Measurements from ENCODE around the gene PHKB.
"Not testable (repeated sequence)": the region's sequence is repeated elsewhere in the genome, so short reads cannot be mapped to it uniquely, and the experiment has no call there.

PHKB gene

DNA sequence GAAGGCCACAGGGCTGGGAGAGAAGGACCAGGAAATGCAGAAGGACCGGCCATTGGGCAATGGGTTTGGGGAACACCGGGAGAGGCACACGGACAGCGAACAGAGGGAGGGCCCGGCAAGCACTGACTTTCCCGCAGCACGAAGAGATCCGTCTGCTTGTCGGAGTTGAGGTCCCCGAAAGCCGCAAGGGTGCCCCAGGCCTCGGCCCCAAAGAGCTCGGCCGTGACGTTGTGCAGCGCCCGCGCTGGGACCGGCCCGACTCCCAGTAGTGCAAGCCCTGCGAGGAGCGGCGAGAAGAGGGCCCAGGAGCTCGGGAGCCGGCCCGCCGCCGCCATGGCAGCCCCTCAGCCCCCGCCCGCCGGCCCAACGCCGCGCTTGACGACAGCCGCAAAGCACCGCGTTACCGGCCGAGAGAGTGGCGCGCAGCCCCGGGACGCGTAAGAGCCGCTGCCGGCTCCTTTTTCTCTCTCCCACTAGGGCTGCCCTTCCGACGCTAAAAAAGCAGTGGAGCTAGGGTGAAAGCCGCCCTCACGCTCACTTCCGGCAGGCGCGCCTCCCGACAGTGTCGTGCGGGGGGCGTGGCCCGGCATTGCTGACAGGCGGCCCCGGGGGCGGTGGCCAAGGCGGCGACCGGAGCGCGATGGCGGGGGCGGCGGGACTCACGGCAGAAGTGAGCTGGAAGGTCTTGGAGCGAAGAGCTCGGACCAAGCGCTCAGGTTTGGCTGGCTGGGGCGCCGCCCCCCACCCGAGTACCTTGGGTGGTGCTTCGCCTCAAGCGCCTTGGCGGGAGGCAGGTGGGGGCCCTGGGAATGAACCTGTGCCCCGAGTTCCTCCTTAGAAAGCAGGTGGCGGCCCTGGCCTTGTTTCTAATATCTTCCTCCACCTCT is at the start of gene PHKB, which contains the start of gene ITFG1:
Gene PHKB, plus strand, starts transcription at position 621 of the 887 bp plus-strand sequence. Its CDS starts 20 bp downstream, at position 641.
Gene ITFG1, minus strand, starts transcription at position 353 of the 887 bp plus-strand sequence. Its CDS starts 18 bp downstream, at position 335.
- DNase-seq = peak; percentile 93

GRCh38 chr16:47413041-47413440 is 48.1 kb upstream of the PHKB start:
- no peak for DNase-seq

DNA sequence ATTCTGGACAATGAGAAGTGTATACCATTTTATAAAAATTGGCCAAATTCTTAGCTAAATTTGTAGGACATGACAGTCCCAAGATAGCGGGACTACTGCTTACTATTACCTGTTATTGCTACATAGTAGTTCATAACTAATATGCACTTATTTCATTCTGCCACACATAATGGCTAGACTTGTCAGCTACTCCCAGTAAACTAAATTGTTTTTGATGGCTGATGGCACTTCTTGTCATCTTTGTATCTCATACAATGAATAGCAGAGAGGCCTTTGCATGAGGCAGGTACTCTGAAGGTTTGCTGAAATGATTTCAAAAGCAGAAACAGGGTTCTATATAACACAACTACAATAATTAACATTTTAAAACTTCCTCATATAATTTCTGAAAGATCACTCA is 44.3 kb upstream of the PHKB start:
- no peak for DNase-seq

DNA sequence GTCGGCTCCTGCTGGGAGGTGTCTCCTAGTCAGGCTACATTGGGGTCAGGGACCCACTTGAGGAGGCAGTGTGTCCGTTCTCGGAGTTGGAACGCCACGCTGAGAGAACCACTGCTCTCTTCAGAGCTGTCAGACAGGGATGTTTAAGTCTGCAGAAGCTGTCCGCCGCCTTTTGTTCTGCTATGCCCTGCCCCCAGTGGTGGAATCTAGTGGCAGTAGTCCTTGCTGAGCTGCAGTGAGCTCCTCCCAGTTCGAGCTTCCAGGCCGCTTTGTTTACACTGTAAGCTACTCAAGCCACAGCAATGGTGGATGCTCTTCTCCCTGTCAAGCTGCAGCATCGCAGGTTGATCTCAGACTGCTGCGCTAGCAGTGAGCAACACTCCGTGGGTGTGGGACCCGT is 36.3 kb upstream of the PHKB start:
- no peak for DNase-seq

- DNase-seq = no peak
Observed at GRCh38 chr16:47426806-47427205, 34.3 kb upstream of the PHKB start.

GRCh38 chr16:47431960-47432359 is 29.2 kb upstream of the PHKB start:
- DNase-seq = no peak

DNA sequence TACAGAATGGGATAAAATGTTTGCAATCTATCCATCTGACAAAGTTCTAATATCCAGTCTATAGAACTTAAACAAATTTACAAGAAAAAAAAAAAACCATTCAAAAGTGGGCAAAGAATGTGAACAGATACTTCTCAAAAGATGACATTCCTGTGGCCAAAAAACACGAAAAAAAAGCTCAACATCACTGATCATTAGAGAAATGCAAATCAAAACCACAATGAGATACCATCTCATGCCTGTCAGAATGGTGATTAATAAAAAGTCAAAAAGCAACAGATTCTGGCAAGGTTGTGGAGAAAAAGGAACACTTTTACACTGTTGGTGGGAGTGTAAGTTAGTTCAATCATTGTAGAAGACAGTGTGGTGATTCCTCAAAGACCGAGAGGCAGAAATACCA is 26.9 kb upstream of the PHKB start:
- not testable (repeated sequence) for DNase-seq

GRCh38 chr16:47440066-47440465 is 21.1 kb upstream of the PHKB start:
- DNase-seq = not testable (repeated sequence)

DNA sequence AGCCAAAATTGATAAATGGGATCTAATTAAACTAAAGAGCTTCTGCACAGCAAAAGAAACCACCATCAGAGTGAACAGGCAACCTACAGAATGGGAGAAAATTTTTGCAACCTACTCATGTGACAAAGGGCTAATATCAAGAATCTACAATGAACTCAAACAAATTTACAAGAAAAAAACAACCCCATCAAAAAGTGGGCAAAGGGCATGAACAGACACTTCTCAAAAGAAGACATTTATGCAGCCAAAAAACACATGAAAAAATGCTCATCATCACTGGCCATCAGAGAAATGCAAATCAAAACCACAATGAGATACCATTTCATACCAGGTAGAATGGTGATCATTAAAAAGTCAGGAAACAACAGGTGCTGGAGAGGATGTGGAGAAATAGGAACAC is 18.2 kb upstream of the PHKB start:
- DNase-seq = not testable (repeated sequence)

DNA sequence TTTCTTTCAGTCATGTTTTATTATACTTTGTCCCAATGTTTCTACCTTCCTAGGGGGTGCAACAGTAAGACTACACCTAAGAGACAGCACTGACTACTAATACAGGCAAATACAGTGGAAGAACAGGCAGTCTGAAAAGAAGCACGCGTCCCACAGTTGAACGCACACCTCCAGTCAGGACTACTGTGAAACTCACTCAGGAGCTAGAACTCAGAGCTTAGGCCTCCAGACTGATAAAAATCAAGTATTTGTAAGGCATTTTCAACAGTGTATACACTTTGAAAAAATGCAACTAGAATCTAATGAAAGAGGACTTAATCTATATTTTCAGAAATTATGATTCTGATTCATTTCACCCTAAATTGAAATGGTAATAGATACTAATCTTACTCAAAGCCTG is 14.7 kb upstream of the PHKB start:
- no peak for DNase-seq

GRCh38 chr16:47448830-47449575 is 12.1 kb upstream of the PHKB start:
- DNase-seq = no peak

DNA sequence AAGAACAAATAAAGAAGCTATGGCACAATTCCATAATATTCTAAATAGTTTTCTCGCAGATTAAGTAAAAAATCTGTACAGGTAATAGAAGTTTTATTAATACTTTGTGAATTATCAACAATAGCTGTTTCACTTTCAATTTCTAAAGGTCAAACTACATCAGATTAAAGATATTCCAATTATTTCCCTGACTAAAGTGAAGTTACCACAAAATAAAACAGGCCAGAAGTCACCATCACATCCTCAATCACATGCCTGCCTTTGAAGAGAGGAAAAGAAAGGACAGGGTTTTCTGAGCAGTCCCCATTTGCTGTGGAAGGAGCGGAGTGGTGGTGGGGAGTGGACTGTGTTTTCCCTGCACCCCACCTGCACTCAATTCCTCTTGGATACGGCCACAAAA is 11.3 kb upstream of the PHKB start:
- DNase-seq = no peak

- DNase-seq = no peak
Observed at GRCh38 chr16:47458331-47458730, 2.8 kb upstream of the PHKB start.

DNA sequence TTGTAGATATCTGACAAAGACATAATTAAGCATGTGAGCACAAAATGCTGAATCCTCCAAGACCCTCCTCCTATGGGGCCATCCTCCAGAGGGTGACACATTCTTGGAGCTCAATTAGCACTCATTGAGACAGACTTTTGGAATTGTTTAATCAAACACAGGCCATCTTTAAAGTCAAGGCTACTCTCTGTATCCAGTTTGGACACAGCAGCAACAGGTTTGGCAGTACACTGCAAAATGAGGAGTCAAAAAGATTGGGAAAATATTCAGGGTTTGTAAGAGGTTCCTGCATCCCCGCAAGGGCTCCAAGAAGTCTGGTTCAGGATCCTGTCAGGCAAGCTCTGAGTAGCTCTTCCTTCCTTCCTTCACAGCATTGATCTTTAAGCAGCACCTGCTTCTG is 1.5 kb upstream of the PHKB start:
- DNase-seq = no peak

GRCh38 chr16:47460359-47460710 is 796 bp upstream of the PHKB start:
- no peak for DNase-seq

DNA sequence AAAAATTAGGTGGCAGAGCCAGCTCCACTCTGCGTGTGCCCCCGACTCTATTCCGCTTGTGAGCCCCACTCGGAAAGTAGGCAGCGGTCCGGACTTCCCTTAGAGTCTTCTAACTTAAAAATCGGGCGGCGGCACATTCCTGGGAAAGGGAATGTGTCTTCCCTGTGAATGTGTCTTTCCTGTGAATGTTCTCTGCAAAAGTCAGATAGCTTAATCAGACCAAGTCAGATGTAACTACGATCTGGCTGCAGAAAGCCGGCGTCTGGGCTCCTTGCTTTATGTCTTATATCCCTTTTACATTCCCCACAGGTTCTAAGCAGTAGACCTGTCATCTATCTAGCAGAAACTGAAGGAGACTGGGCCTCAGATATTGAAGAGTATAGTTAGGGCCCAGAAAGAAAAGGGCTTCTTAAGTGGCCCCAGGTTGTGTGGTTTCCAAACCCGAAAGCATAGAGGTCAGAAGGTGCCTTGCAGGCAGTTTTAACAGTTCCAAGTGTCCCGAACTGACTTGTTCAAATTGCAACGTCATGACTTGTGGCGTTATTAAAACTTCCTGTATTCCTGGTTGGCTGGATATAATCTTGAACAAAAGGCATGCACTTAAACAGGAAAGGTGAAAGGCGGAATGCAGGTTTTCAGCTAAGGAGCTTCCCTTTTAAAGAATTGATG is 601 bp downstream of the PHKB start:
- DNase-seq = no peak

GRCh38 chr16:47463771-47464624 is 2.9 kb downstream of the PHKB start:
- DNase-seq = no peak

- DNase-seq = no peak
Observed at GRCh38 chr16:47465919-47466630, 4.9 kb downstream of the PHKB start.

- no peak for DNase-seq
Observed at GRCh38 chr16:47467501-47467900, 6.4 kb downstream of the PHKB start.

DNA sequence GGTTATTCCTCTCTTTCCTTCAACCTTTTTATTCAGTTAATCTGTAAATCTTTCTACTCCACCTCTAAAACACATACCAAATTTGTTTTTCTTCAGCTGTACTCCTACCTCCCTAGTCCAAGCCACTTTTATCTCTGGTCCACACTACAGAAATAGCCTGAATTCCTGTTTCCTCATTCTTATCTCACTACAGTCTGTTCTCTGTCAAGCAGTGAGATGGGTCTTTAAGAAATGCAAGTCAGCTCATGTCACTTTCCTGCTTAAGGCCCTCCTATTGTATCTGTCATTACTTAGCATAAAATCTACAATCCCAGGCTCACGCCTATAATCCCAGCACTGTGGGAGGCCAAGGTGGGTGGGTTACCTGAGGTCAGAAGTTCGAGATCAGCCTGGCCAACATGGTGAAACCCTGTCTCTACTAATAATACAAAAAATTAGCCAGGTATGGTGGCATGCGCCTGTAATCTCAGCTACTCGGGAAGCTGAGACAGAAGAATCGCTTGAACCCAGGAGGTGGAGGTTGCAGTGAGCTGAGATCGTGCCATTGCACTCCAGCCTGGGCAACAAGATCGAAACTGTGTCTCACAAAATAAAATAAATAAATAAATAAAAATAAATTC is 7.0 kb downstream of the PHKB start:
- DNase-seq = not testable (repeated sequence)

GRCh38 chr16:47469227-47469626 is 8.1 kb downstream of the PHKB start:
- no peak for DNase-seq
